A172 (cell line): Measurements from ENCODE around the gene TDRD15. TPM values are rescaled to one million over a fixed set of nuclear protein-coding genes. Genes with fewer than 3 reads are reported as not detected.
"Not testable (repeated sequence)": the region's sequence is repeated elsewhere in the genome, so short reads cannot be mapped to it uniquely, and the experiment has no call there.

Experiments
- DNase-seq: peaks from one replicate; pipeline ENCODE4 v3.0.0-alpha.2; 2015; ENCODE audit warnings: low spot score
- total RNA-seq: library from RNA; depleted of rRNA; stranded (reverse); fragments of >200 nt; shearing (Covaris generic); gene quantifications from 2 replicates; pipeline ENCODE4 v1.2.3, GENCODE V29; 2014; rRNA removed

The TDRD15 gene
- total RNA-seq, 1 experiment from 2014 or later: not detected

- DNase-seq: no peak
Measured at GRCh38 chr2:21146638-21147037, 22.9 kb downstream of the TDRD15 start.

GRCh38 chr2:21148718-21149117 lies 24.9 kb downstream of the TDRD15 start:
- no peak for DNase-seq

- not testable (repeated sequence) for DNase-seq
Measured at GRCh38 chr2:21151234-21151633, 27.5 kb downstream of the TDRD15 start.

- no peak for DNase-seq
Measured at GRCh38 chr2:21155365-21156136, 31.8 kb downstream of the TDRD15 start.

GRCh38 chr2:21161122-21161521 lies 37.4 kb downstream of the TDRD15 start:
- no peak for DNase-seq

GRCh38 chr2:21161832-21162614 lies 38.3 kb downstream of the TDRD15 start:
- DNase-seq: no peak

- DNase-seq: no peak
Measured at GRCh38 chr2:21162615-21162878, 38.8 kb downstream of the TDRD15 start.

GRCh38 chr2:21163213-21163612 lies 39.4 kb downstream of the TDRD15 start:
- no peak for DNase-seq

- no peak for DNase-seq
Measured at GRCh38 chr2:21165350-21165749, 41.6 kb downstream of the TDRD15 start.

- no peak for DNase-seq
Measured at GRCh38 chr2:21175895-21176646, 52.3 kb downstream of the TDRD15 start.

GRCh38 chr2:21181957-21182356 lies 58.2 kb downstream of the TDRD15 start:
- no peak for DNase-seq

- DNase-seq: no peak
Measured at GRCh38 chr2:21183306-21183705, 59.5 kb downstream of the TDRD15 start.

- no peak for DNase-seq
Measured at GRCh38 chr2:21183726-21184125, 60.0 kb downstream of the TDRD15 start.

GRCh38 chr2:21191535-21191934 lies 67.8 kb downstream of the TDRD15 start:
- DNase-seq: no peak

Other genes with a start within 250 kb of the TDRD15 start
- gene APOB, start 79.9 kb upstream of the TDRD15 start, total RNA-seq: not detected in 2 replicates